Measurements from ENCODE around the gene HOXC11.

Gene HOXC11

DNA sequence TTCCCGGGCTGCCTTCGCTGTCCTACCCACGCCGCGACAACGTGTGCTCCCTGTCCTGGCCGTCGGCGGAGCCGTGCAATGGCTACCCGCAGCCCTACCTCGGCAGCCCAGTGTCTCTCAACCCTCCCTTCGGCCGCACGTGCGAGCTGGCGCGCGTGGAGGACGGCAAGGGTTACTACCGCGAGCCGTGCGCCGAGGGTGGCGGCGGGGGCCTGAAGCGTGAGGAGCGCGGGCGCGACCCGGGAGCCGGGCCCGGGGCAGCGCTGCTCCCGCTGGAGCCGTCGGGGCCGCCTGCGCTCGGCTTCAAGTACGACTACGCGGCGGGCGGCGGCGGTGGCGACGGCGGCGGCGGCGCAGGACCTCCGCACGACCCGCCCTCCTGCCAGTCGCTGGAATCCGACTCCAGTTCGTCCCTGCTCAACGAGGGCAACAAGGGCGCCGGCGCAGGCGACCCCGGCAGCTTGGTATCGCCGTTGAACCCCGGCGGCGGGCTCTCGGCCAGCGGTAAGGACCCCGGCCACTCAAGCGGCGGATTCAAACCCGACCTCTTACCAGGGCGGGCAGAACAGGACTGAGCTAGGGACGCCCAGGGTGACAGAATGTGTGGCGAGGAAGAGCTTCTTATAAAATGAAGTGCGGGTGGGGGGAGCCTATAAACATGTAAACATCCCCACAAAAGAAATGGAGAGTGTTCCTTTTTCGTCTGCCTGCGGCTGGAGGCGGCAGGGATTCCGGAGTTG lies 17.7 kb upstream of the HOXC11 start:
- in situ Hi-C loops (cut with MboI; ENCODE audit: low pct_unique_long_range_greater_than_20kb, low sequenced_read_pairs) = no loop called here
- no peak for DNase-seq

GRCh38 chr12:53955776-53956250 lies 17.1 kb upstream of the HOXC11 start:
- DNase-seq = no peak
- in situ Hi-C loops (cut with MboI; ENCODE audit: low pct_unique_long_range_greater_than_20kb, low sequenced_read_pairs) = no loop called here

GRCh38 chr12:53956251-53956887 lies 16.6 kb upstream of the HOXC11 start:
- DNase-seq = peak; percentile 84
- in situ Hi-C loops (cut with MboI; ENCODE audit: low pct_unique_long_range_greater_than_20kb, low sequenced_read_pairs) = no loop called here

DNA sequence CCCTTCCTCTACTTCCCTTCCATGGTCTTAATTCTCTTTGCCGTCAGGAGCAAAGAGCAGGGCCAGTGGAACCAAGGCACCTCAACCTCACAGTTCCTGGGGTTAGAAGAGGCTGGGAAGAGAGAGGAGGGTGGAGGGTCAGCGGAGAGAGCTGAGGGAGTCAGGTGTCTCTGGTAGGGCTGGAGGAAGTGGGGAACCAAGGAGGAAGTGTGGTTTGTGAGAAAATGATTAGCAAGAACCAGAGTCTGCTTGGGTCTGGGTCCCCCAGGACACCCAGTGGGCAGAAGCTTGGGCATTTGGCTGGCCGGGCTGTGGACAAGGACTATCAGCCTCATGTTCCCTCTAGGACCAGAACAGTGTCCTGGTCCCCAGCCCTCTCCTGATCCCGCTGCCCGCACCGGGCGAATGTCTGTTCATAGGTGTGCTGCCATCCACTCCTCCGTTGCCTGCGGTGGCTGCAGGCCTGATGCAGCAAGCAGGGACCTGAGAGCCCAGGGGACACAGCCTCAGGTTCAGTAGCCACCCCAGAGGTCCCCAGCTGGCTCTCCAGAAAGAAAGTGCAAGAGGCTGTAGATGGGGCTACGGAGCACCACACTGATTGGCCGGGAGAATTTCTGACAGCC lies 15.9 kb upstream of the HOXC11 start:
- in situ Hi-C loops (cut with MboI; ENCODE audit: low pct_unique_long_range_greater_than_20kb, low sequenced_read_pairs) = no loop called here
- DNase-seq = no peak

DNA sequence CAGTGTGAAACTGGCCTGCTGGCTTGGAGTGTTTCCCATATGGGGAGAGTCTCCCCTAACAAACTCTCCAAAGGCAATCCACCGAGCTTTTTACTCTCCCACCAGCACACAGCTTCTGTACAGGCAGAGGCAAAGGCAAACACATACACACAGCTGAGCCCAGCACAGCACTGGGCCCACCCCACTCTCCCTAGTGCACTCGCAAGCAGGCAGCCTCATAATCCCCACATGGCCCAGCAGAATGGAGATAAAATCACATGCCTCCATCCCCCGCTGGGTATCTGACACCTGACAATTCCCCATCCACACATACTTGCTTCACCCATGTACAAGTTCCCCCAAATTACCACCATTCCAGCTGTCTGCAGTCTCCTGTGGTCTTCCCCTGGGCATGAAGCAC lies 14.8 kb upstream of the HOXC11 start:
- in situ Hi-C loops (cut with MboI; ENCODE audit: low pct_unique_long_range_greater_than_20kb, low sequenced_read_pairs) = no loop called here
- DNase-seq = no peak

GRCh38 chr12:53959314-53959713 lies 13.6 kb upstream of the HOXC11 start:
- DNase-seq = no peak
- in situ Hi-C loops (cut with MboI; ENCODE audit: low pct_unique_long_range_greater_than_20kb, low sequenced_read_pairs) = no loop called here

- in situ Hi-C loops (cut with MboI; ENCODE audit: low pct_unique_long_range_greater_than_20kb, low sequenced_read_pairs) = no loop called here
Observed at GRCh38 chr12:53960187-53961024, 12.5 kb upstream of the HOXC11 start.

GRCh38 chr12:53961025-53961761 lies 11.7 kb upstream of the HOXC11 start:
- in situ Hi-C loops (cut with MboI; ENCODE audit: low pct_unique_long_range_greater_than_20kb, low sequenced_read_pairs) = no loop called here
- no peak for DNase-seq

More at GRCh38 chr12:53960187-53961024, 12.5 kb upstream of the HOXC11 start:
- DNase-seq = no peak

- no peak for DNase-seq
- in situ Hi-C loops (cut with MboI; ENCODE audit: low pct_unique_long_range_greater_than_20kb, low sequenced_read_pairs) = no loop called here
Observed at GRCh38 chr12:53963005-53963404, 9.9 kb upstream of the HOXC11 start.

- no peak for DNase-seq
- in situ Hi-C loops (cut with MboI; ENCODE audit: low pct_unique_long_range_greater_than_20kb, low sequenced_read_pairs) = no loop called here
Observed at GRCh38 chr12:53963434-53964314, 9.3 kb upstream of the HOXC11 start.

DNA sequence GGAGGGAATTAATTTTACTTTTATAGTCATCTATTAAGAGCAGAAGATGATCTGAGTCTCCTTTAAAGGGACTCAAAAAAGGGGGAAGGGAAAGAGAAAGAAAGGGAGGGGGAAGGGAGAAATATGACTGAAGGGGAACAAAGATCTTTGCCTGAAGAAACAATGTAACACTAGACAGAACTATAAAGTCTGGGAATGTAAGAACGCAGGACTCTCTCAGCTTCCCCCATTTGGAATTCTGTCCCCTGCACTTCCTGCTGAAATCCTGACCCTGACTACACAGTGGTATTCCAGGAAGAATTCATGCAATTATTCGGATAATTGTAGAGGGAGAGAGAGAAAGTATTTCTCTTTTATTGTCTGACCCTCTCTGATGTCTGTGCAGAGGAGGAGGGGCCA lies 8.6 kb upstream of the HOXC11 start:
- DNase-seq = no peak
- in situ Hi-C loops (cut with MboI; ENCODE audit: low pct_unique_long_range_greater_than_20kb, low sequenced_read_pairs) = no loop called here

DNA sequence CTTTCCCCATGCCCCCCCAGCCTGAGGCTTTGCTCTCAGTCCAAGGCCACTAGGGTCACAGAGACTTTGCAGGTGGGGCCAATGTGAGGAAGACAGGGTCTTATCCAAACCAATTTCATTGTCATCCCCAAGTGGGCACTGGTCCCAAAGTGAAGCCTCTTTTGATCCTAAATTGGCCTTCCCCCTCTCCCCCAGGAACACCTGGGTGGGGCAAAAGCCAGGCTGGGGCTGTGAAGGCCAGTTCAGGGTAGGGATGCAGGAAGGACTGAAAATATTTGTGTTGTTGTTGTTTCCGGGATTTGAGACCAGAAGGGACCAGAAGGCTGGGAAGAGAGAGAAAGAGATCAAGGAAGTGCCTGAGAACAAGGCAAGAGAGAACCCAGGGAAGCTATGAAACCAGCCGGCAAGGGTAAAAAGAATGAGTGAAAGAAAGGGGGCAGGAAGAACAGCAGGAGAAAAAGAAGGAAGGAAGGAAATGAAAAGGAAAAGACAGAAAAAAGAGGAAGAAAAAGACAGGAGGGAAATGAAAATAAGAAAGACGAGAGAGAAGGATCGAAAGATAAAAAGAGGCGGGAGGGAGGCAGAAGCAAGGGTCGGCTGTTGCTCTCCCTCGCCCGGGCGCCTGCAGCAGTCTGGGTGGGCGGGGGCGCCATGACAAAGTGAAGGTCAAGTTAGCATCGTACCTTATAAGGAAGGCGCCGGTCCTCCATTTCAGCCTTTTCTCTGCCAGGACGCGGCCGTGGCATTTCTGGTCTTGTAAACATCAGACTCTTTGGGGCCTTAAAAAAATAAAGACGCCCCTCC lies 7.4 kb upstream of the HOXC11 start:
- DNase-seq = no peak
- in situ Hi-C loops (cut with MboI; ENCODE audit: low pct_unique_long_range_greater_than_20kb, low sequenced_read_pairs) = no loop called here

GRCh38 chr12:53966085-53966384 lies 6.9 kb upstream of the HOXC11 start:
- in situ Hi-C loops (cut with MboI; ENCODE audit: low pct_unique_long_range_greater_than_20kb, low sequenced_read_pairs) = no loop called here
- no peak for DNase-seq

GRCh38 chr12:53966385-53967133 lies 6.4 kb upstream of the HOXC11 start:
- DNase-seq = no peak
- in situ Hi-C loops (cut with MboI; ENCODE audit: low pct_unique_long_range_greater_than_20kb, low sequenced_read_pairs) = no loop called here

DNA sequence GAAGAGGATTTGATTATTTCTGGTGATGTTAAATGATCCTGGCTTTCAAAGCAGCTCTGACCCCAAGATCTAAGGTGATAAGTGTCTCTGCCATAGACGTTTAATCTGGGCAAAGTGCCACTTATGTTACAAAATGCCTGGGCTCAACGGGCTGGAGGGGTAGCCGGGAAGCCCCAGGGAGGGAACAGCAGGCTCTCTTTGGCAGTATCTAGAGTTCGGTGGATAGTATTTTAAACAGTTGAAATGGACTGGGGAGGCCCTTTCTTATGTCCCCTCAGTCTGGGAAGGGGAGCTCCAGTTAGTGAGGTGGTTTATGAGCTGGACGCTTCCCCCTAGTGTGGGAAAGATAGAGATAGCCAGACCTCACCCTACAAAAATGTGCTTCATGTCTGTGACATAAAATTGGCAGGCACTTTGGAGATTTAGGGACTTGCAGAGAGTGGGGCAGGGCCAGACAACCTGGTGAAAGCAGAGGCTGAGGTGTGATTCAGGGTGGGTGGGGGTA lies 5.5 kb upstream of the HOXC11 start:
- in situ Hi-C loops (cut with MboI; ENCODE audit: low pct_unique_long_range_greater_than_20kb, low sequenced_read_pairs) = no loop called here
- no peak for DNase-seq

DNA sequence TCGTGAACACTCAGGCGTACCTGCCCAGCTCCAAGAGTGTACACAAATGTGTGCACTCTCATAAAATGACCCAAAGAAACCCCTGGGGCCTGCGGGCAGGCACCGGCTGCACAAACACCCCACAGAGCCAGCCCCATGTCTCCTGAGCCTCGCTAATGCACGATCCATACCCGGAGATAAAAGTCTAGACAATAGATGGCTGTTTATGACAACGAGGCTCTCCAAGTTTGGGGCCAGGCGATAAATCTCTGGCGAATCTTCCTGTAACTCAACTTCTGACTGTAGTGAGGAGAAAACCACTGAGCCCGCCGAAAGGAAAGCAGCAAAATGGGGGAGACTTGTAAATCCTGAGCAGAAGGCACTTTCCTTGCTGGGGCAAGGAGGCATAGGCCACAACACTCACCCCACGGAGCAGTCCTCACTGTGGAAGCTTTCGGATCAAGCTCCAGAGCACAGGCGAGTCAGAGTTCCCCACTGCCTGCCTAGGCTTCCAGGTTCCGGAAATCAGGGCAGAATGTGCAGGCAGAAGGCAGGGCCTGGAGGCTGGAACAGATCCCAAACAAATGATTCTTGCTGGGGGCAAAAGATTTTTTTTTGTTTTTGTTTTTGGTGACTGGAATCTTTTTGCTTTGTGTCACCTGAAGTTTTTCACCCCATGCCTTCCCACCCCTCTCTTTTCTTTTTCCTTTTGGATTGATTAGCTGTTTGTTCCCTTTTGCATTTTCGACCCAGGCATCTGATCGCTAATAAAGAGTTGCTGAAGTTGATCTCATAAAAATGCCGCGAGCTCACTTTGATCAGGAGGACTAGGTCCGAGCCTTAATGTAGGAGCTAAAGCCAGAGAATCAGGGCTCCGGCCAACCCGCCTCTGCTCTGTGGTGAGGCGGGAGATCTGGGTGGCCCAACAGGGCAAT lies 4.5 kb upstream of the HOXC11 start:
- no peak for DNase-seq

More for the DNA sequence above, 4.5 kb upstream of the HOXC11 start:
- in situ Hi-C loops (cut with MboI; ENCODE audit: low pct_unique_long_range_greater_than_20kb, low sequenced_read_pairs) = no loop called here

Data from KBM-7 (cell line).